GM18907 (cell line): ENCODE data around the gene CDC42BPB.

Experiments used
- ATAC-seq: cut with Tn5 transposase; IDR thresholded peaks from one replicate; pipeline ENCODE4 v1.9.1; 2021; ENCODE audit warnings: mild to moderate bottlenecking, moderate library complexity; ENCODE audit not compliant: unreplicated experiment

The CDC42BPB gene

GRCh38 chr14:102883089-102883541 is 174.2 kb downstream of the CDC42BPB start:
- ATAC-seq: no peak
